H1 (cell line): ENCODE measurements around the gene ABI2. TPM values are rescaled to one million over a fixed set of nuclear protein-coding genes. Genes with fewer than 3 reads are reported as not detected.

Experiments
- CTCF ChIA-PET: fragments of 300-600 bp; sonication (Branson Sonifier 250); formaldehyde crosslinking; loops from one replicate; lab custom pipeline; 2021; ENCODE audit not compliant: partially characterized antibody; lab: Charles Lee
- POLR2A ChIA-PET: fragments of 300-600 bp; sonication (Branson Sonifier 250); formaldehyde crosslinking; loops from one replicate; lab custom pipeline; 2021; ENCODE audit warnings: inconsistent platforms; ENCODE audit not compliant: partially characterized antibody; lab: Charles Lee
- DNase-seq, 2 experiments: peaks; one replicate each; pipeline versions ENCODE4 v3.0.0 to v3.0.0-alpha.2; 2010 to 2022; ENCODE audit warnings: low spot score in 2 of 2, low read depth in 1 of 2, mixed read lengths in 1 of 2
- FAIRE-seq: peaks from 2 replicates; lab custom pipeline; 2011; peaks lifted over from hg19 to GRCh38; lab: Jason Lieb, UNC
- H2AFZ ChIP-seq: 2 replicates; pipeline ENCODE4 v1.8.1; 2012; ENCODE audit warnings: low read length, inconsistent platforms
- H2AK5ac ChIP-seq: 2 replicates; pipeline ENCODE4 v1.6.1; 2013; ENCODE audit warnings: low read depth, low read length
- H2BK120ac ChIP-seq: replicated peaks from 2 replicates; pipeline ENCODE3; 2013; ENCODE audit warnings: low read depth, low read length, inconsistent platforms
- H2BK12ac ChIP-seq: 2 replicates; pipeline ENCODE4 v1.6.1; 2013; ENCODE audit warnings: low read depth, low read length
- H2BK15ac ChIP-seq: 2 replicates; pipeline ENCODE4 v1.6.1; 2013; ENCODE audit warnings: low read length
- H2BK20ac ChIP-seq: 2 replicates; pipeline ENCODE4 v1.6.1; 2013; ENCODE audit warnings: low read length
- H2BK5ac ChIP-seq: 2 replicates; pipeline ENCODE4 v1.6.1; 2013; ENCODE audit warnings: low read depth, low read length
- H3K14ac ChIP-seq: 2 replicates; pipeline ENCODE4 v1.6.1; 2013; ENCODE audit warnings: inconsistent platforms; ENCODE audit not compliant: insufficient read length
- H3K18ac ChIP-seq: 2 replicates; pipeline ENCODE4 v1.6.1; 2013; ENCODE audit warnings: low read length; ENCODE audit errors: extremely low read depth
- H3K23ac ChIP-seq: 2 replicates; pipeline ENCODE4 v1.6.1; 2013; ENCODE audit warnings: inconsistent platforms; ENCODE audit not compliant: insufficient read length
- H3K23me2 ChIP-seq: 2 replicates; pipeline ENCODE4 v1.6.1; 2013; ENCODE audit warnings: low read depth, low read length
- H3K27ac ChIP-seq: 2 replicates; pipeline ENCODE4 v1.6.1; 2011; ENCODE audit warnings: low read depth, low read length, inconsistent platforms
- H3K27me3 ChIP-seq, 4 experiments: replicated peaks in 1 of 4; 1 replicate in 1 of 4; 2 replicates in 3 of 4; pipeline versions ENCODE4 v1.6.1 to v1.8.1; 2011 to 2013; ENCODE audit warnings: low read length in 3 of 4, mild to moderate bottlenecking in 3 of 4, inconsistent platforms in 2 of 4, mixed read lengths in 2 of 4, moderate library complexity in 1 of 4; ENCODE audit not compliant: control insufficient read depth in 3 of 4, insufficient read depth in 3 of 4; ENCODE audit errors: extremely low read depth in 1 of 4
- H3K36me3 ChIP-seq, 4 experiments: 2 replicates each; pipeline versions ENCODE4 v1.6.1 to v1.8.1; 2011 to 2013; ENCODE audit warnings: mild to moderate bottlenecking in 4 of 4, low read length in 3 of 4, moderate library complexity in 2 of 4, control low read depth in 1 of 4, inconsistent platforms in 1 of 4; ENCODE audit not compliant: insufficient read depth in 4 of 4, control insufficient read depth in 2 of 4
- H3K4ac ChIP-seq: replicated peaks from 2 replicates; pipeline ENCODE3; 2013; ENCODE audit warnings: low read length, low read depth, mixed read lengths, inconsistent platforms; ENCODE audit not compliant: insufficient read length
- H3K4me1 ChIP-seq, 4 experiments: replicated peaks in 1 of 4; 1 replicate in 1 of 4; 2 replicates in 3 of 4; pipeline versions ENCODE4 v1.6.1 to v1.8.1; 2011 to 2013; ENCODE audit warnings: low read length in 3 of 4, inconsistent platforms in 2 of 4, mixed read lengths in 1 of 4; ENCODE audit not compliant: insufficient read depth in 4 of 4, control insufficient read depth in 3 of 4
- H3K4me2 ChIP-seq, 2 experiments: 2 replicates each; pipeline versions ENCODE4 v1.6.1 to v1.8.1; 2011 to 2013; ENCODE audit warnings: low read depth in 2 of 2, low read length in 2 of 2, control low read depth in 1 of 2, inconsistent platforms in 1 of 2, mild to moderate bottlenecking in 1 of 2; ENCODE audit not compliant: insufficient read depth in 1 of 2
- H3K4me3 ChIP-seq, 4 experiments: fragments of 200-600, 300-600 bp in 1 of 4; sonication (generic), shearing (Covaris generic), sonication (Bioruptor Twin) in 1 of 4; 2 replicates each; pipeline versions ENCODE4 v1.5.1 to v1.8.1; 2011 to 2016; ENCODE audit warnings: low read length in 4 of 4, low read depth in 3 of 4, control low read depth in 2 of 4, inconsistent platforms in 2 of 4, mild to moderate bottlenecking in 2 of 4, mixed read lengths in 1 of 4, moderate library complexity in 1 of 4; ENCODE audit not compliant: insufficient read depth in 2 of 4; ENCODE audit errors: extremely low read depth in 1 of 4
- H3K56ac ChIP-seq: replicated peaks from 2 replicates; pipeline ENCODE3; 2013; ENCODE audit warnings: low read depth, mild to moderate bottlenecking, mixed read lengths, low read length, inconsistent platforms; ENCODE audit not compliant: insufficient read length
- H3K79me1 ChIP-seq: 2 replicates; pipeline ENCODE4 v1.6.1; 2013; ENCODE audit warnings: low read depth, low read length, control low read depth
- H3K79me2 ChIP-seq, 2 experiments: 2 replicates each; pipeline versions ENCODE4 v1.6.1 to v1.8.1; 2012 to 2013; ENCODE audit warnings: low read length in 2 of 2, mild to moderate bottlenecking in 2 of 2, inconsistent platforms in 1 of 2; ENCODE audit not compliant: insufficient read depth in 2 of 2, control insufficient read depth in 1 of 2
- H3K9ac ChIP-seq, 4 experiments: replicated peaks in 1 of 4; 1 replicate in 1 of 4; 2 replicates in 3 of 4; pipeline versions ENCODE4 v1.6.1 to v1.8.1; 2011 to 2013; ENCODE audit warnings: low read depth in 3 of 4, low read length in 3 of 4, control low read depth in 2 of 4, mild to moderate bottlenecking in 2 of 4, moderate library complexity in 2 of 4, inconsistent platforms in 1 of 4; ENCODE audit errors: extremely low read depth in 1 of 4
- H3K9me3 ChIP-seq, 2 experiments: 2 replicates each; pipeline versions ENCODE4 v1.6.1 to v1.8.1; 2012 to 2013; ENCODE audit warnings: mild to moderate bottlenecking in 2 of 2, moderate library complexity in 2 of 2, control low read depth in 1 of 2, inconsistent platforms in 1 of 2, low read depth in 1 of 2, low read length in 1 of 2, mixed read lengths in 1 of 2; ENCODE audit not compliant: insufficient read depth in 2 of 2
- H4K20me1 ChIP-seq, 2 experiments: replicated peaks in 1 of 2; 2 replicates each; pipeline versions ENCODE3 to v1.8.1; 2011 to 2013; ENCODE audit warnings: inconsistent platforms in 2 of 2, low read length in 2 of 2, mild to moderate bottlenecking in 1 of 2; ENCODE audit not compliant: insufficient read depth in 2 of 2, control insufficient read depth in 1 of 2
- H4K5ac ChIP-seq: 2 replicates; pipeline ENCODE4 v1.6.1; 2013; ENCODE audit warnings: low read length, low read depth, mixed read lengths, inconsistent platforms; ENCODE audit not compliant: insufficient read length
- H4K8ac ChIP-seq: 2 replicates; pipeline ENCODE4 v1.8.0; 2013; ENCODE audit warnings: mild to moderate bottlenecking, moderate library complexity, low read length, inconsistent platforms; ENCODE audit not compliant: insufficient read depth; ENCODE audit errors: extremely low read depth
- H4K91ac ChIP-seq: replicated peaks from 2 replicates; pipeline ENCODE3; 2013; ENCODE audit warnings: low read length, mixed read lengths, inconsistent platforms; ENCODE audit not compliant: insufficient read length
- KDM1A ChIP-seq: fragments of 200-600, 300-600 bp; sonication (generic); IDR thresholded peaks from 2 replicates; pipeline ENCODE4 v1.7.1; 2016; ENCODE audit warnings: mild to moderate bottlenecking, low read length, borderline replicate concordance
- WGBS, 2 experiments: shearing (Covaris generic) in 1 of 2; methylation state at CpG; one replicate each; pipeline versions ENCODE4 v1.1.6 to v1.1.7; 2013 to 2015; ENCODE audit warnings: low lambda C conversion rate in 2 of 2, mixed read lengths in 2 of 2, inconsistent platforms in 1 of 2, low coverage in 1 of 2, missing lambda C conversion rate in 1 of 2; ENCODE audit not compliant: insufficient replicate concordance in 2 of 2, insufficient coverage in 1 of 2, insufficient read length in 1 of 2; ENCODE audit errors: extremely low coverage in 1 of 2, missing lambda C conversion rate in 1 of 2; 5-methylcytosine and 5-hydroxymethylcytosine counted together
- polyA plus RNA-seq, 7 experiments: library from polyadenylated mRNA; depleted of rRNA in 3 of 7; stranded (reverse) in 5 of 7; unstranded in 2 of 7; fragments of >200 nt in 5 of 7; fragments of 200-250 nt in 2 of 7; gene quantifications; 1 replicate in 5 of 7; 2 replicates in 1 of 7; 4 replicates in 1 of 7; pipeline versions ENCODE4 v1.2.1 to v1.2.3, GENCODE V29; 2011 to 2013; ENCODE audit warnings: missing spikeins in 2 of 7, mixed read lengths in 2 of 7
- total RNA-seq: library from RNA; stranded (reverse); fragmentation: NEBNext Ultra II Directional; extraction: Animal tissue kit (Norgen Biotek cat#: 25700); gene quantifications from 2 replicates; pipeline ENCODE4 v1.2.1, GENCODE V29; 2021

Gene ABI2
- total and polyA plus RNA-seq, 2 of the 8 experiments (the other 6 are each of a cell fraction or from before 2014, with no cell fraction given): 62.3 to 118 TPM

DNA sequence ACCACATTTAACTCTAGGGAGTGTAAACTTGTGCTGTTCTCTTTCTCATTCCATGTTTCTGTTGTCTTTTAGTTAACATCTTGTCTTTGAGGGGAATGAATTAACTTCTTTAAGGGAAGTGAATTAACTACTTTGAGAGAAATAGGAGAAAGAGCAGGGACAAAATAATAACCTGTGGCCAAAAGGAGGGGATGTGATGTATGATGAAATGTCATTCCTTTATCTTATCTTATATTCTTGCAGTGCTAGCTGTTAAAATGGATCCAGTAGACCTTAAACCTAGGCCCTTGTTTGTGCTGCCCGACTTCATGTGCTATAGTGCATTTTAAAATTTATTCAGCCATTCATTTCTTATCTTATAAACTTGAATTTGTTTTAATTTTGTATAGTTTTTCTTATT is 18.4 kb downstream of the ABI2 start:
- Histone ChIP-seq H3K23ac (no peak overlapping the region), H4K91ac (no peak overlapping the region), H2BK5ac (no peak overlapping the region), H3K36me3 (peaks cover 0 to 6% (median 2%) of the 10 kb centered on the region in 4 experiments; a peak in 4 of 8 replicates), H3K9me3 (no peaks in the 10 kb centered on the region), H3K9ac (no peak overlapping the region), H3K4me3 (no peak overlapping the region), H4K20me1 (peaks cover 2 to 6% of the 10 kb centered on the region in 2 experiments), H3K27ac (no peak overlapping the region), H2BK120ac (no peak overlapping the region), H3K18ac (no peak overlapping the region), H4K8ac (no peak overlapping the region), H2AFZ (no peak overlapping the region), H3K79me2 (peaks cover 6 to 93% of the 10 kb centered on the region in 2 experiments), H3K4me2 (no peak overlapping the region), H3K79me1 (0 out of 2 replicates have a peak, but pooled peaks cover 2% of the 10 kb centered on the region), H3K56ac (no peak overlapping the region), H2BK12ac (no peak overlapping the region), H3K4me1 (0 out of 7 replicates have a peak, but pooled peaks cover 0 to 2% (median 0%) of the 10 kb centered on the region in 4 experiments), H3K4ac (no peak overlapping the region), H2BK15ac (no peak overlapping the region), H2BK20ac (no peak overlapping the region), H3K14ac (no peak overlapping the region)
- POLR2A ChIA-PET: interaction anchor here (0.8 to 1.1 kb wide), 2 partner anchors 10 to 49 kb away, joined by 3 to 4 read pairs; no protein-coding TSS in a partner anchor
- WGBS, 2 experiments: 81% methylated on average over 1 of the region's 1 CpG; no CpG with 5 or more reads in 1 of the 2 experiments
- no peak for FAIRE-seq
- no peak for TF ChIP-seq KDM1A
- TF ChIP-seq, all 59 proteins: peak for 0
- H2AK5ac ChIP-seq: no peak overlapping the region
- DNase-seq: no peak
- H4K5ac ChIP-seq: no peak overlapping the region
- CTCF ChIA-PET: interaction anchor here (1.8 kb wide), 1 partner anchor 9 kb away, joined by 3 read pairs; no protein-coding TSS in a partner anchor
- no peaks in the 10 kb centered on the region for H3K23me2 ChIP-seq
- no peaks in the 10 kb centered on the region for H3K27me3 ChIP-seq
